ENCODE data around the gene DCLRE1C. TPM values are rescaled to one million over a fixed set of nuclear protein-coding genes. Genes with fewer than 3 reads are reported as not detected.

The DCLRE1C gene
- total RNA-seq (58.8 and 61.8 TPM in 2 replicates), polyA plus RNA-seq (20.5 and 24.0 TPM in 2 replicates), polyA minus RNA-seq (26.8 and 27.4 TPM in 2 replicates)
- total RNA-seq (2013), result 63.0 TPM

GRCh38 chr10:14954001-14954770 is at the start of gene DCLRE1C:
TSS of gene DCLRE1C (minus strand) at chr10:14954096. CDS start at chr10:14954010, 86 bp downstream.
- Histone ChIP-seq H3K9ac (ENCODE audit: low read length) (peak within 1 kb of the TSS; percentile 70), H3K9me3 (ENCODE audit: control extremely low read depth in 1 of 3, control insufficient read depth in 2 of 3, insufficient read depth in 1 of 3, low read length in 2 of 3) (no peaks in the 10 kb centered on the region), H3K4me1 (ENCODE audit: control insufficient read depth in 2 of 2, insufficient read depth in 2 of 2, low read length in 2 of 2) (peaks cover 42 to 62% of the 10 kb centered on the region in 2 donors), H3K36me3 (replicated peaks in 1 of 2; ENCODE audit: control extremely low read depth in 1 of 2, control insufficient read depth in 1 of 2, extremely low read depth in 1 of 2, insufficient read depth in 2 of 2, low read length in 1 of 2) (peaks cover 0 to 14% of the 10 kb centered on the region in 2 experiments), H3K27ac (ENCODE audit: low read length in 2 of 2) (peak within 1 kb of the TSS; percentile 87 to 89), H3K27me3 (replicated peaks in 1 of 4; ENCODE audit: control extremely low read depth in 1 of 4, control insufficient read depth in 3 of 4, insufficient read depth in 4 of 4, low read length in 3 of 4) (no peaks in the 10 kb centered on the region), H3K4me3 (ENCODE audit: control extremely low read depth in 1 of 5, extremely low read depth in 1 of 5, insufficient read depth in 1 of 5, low read depth in 2 of 5, low read length in 4 of 5) (peak within 1 kb of the TSS; percentile 74 to 89 (median 77)), H4K20me1 (ENCODE audit: control insufficient read depth, insufficient read depth, low read length, poor library complexity, severe bottlenecking) (peaks cover 26% of the 10 kb centered on the region), H3K4me2 (replicated peaks; ENCODE audit: low read depth, low read length, poor library complexity, severe bottlenecking) (peak within 1 kb of the TSS; percentile 86), H3K79me2 (ENCODE audit: control insufficient read depth, insufficient read depth, low read length) (peaks cover 44% of the 10 kb centered on the region), H2AFZ (ENCODE audit: insufficient read depth, low read depth, low read length, poor library complexity, severe bottlenecking) (peak within 1 kb of the TSS; percentile 73)
- ATAC-seq (ENCODE audit: low read depth) (peak; percentile 77), DNase-seq (peak; percentile 91)
- WGBS (ENCODE audit: insufficient coverage), result under 1% methylated on average over 35 of the region's 45 CpGs
- Mint-ChIP-seq H3K4me3 (peak within 1 kb of the TSS; percentile 96), H3K27ac (peak within 1 kb of the TSS; percentile 97), H3K9me3 (ENCODE audit: insufficient read depth) (no peaks in the 10 kb centered on the region), H3K27me3 (no peaks in the 10 kb centered on the region), H3K4me1 (peaks cover 56% of the 10 kb centered on the region)
- TF ChIP-seq EZH2 (IDR thresholded peaks at IDR 0.05; ENCODE audit: borderline replicate concordance, insufficient read depth, low read depth, low read length, poor library complexity, severe bottlenecking) (no peak), CTCF (IDR thresholded peaks at IDR 0.05) (no peak)
- CTCF ChIA-PET, result interaction anchor here (0.6 to 1.6 kb wide), 4 partner anchors 49 to 456 kb away, joined by 3 to 5 read pairs (median 4); partner anchors contain the start of gene CDNF
- POLR2A ChIA-PET, result interaction anchor here (0.6 to 2.0 kb wide), 4 partner anchors 27 to 116 kb away, joined by 3 to 6 read pairs (median 5); partner anchors contain the start of genes CDNF, HSPA14, MSANTD7 and SUV39H2
- intact Hi-C loops (cut with micrococcal nuclease), result loop anchor here (2.0 to 5.0 kb wide), 3 partner anchors 212 to 297 kb away; partner anchors contain the start of gene NMT2

Measured in B cell (primary cell).